GM12878 (cell line): ENCODE results near the gene GH2. TPM values are rescaled to one million over a fixed set of nuclear protein-coding genes. Genes with fewer than 3 reads are reported as not detected.
A peak's percentile ranks its signal among the peaks of the same experiment; 100 is the strongest.
"Not testable (repeated sequence)": the region's sequence is repeated elsewhere in the genome, so short reads cannot be mapped to it uniquely, and the experiment has no call there.

Experiments used
- ATAC-seq: fragments of 200-7000 bp; cut with Tn5 transposase; 3 replicates; pipeline ENCODE4 v1.9.1; 2020; ENCODE audit warnings: mild to moderate bottlenecking, moderate library complexity
- BruUV-seq: library from RNA; stranded (reverse); fragments of 400-500 nt; replicated peaks from 2 replicates; lab custom pipeline; 2021; lab: Mats Ljungman, UMichigan
- CTCF ChIA-PET: fragments of 300-600 bp; sonication (Branson Sonifier 250); formaldehyde crosslinking; extraction: SDS; loops from one replicate; lab custom pipeline; 2021; ENCODE audit warnings: inconsistent platforms; lab: Yijun Ruan, JAX
- POLR2A ChIA-PET: fragments of 350-600 bp; formaldehyde crosslinking; extraction: SDS; loops from one replicate; lab custom pipeline; 2021; ENCODE audit warnings: inconsistent platforms; lab: Charles Lee
- RAD21 ChIA-PET: fragments of 300-600 bp; sonication (Branson Sonifier 250); formaldehyde crosslinking; loops from one replicate; lab custom pipeline; 2023; ENCODE audit warnings: antibody characterized with exemption; ENCODE audit not compliant: unreplicated experiment; lab: Charles Lee
- SMC1A ChIA-PET: fragments of 300-600 bp; sonication (Branson Sonifier 250); formaldehyde crosslinking; loops from one replicate; lab custom pipeline; 2023; ENCODE audit not compliant: unreplicated experiment, uncharacterized antibody; lab: Charles Lee
- DNase-seq: peaks from one replicate; pipeline ENCODE4 v3.0.0-alpha.2; 2011; ENCODE audit warnings: low read depth, low spot score
- FAIRE-seq: peaks from 3 replicates; lab custom pipeline; 2011; peaks lifted over from hg19 to GRCh38; lab: Jason Lieb, UNC
- H2AFZ ChIP-seq: 2 replicates; pipeline ENCODE4 v1.6.0; 2011; ENCODE audit warnings: low read depth, low read length, control low read depth; ENCODE audit not compliant: control insufficient read depth
- H3K27ac ChIP-seq: 2 replicates; pipeline ENCODE4 v1.5.1; 2011; ENCODE audit warnings: control low read depth; ENCODE audit not compliant: control insufficient read depth, insufficient read depth
- H3K27me3 ChIP-seq, 2 experiments: replicated peaks in 1 of 2; 2 replicates each; pipeline versions ENCODE4 v1.6.0 to v1.6.1; 2011; ENCODE audit warnings: low read length in 1 of 2; ENCODE audit not compliant: control insufficient read depth in 2 of 2, insufficient read depth in 2 of 2
- H3K36me3 ChIP-seq, 2 experiments: 2 replicates each; pipeline ENCODE4 v1.5.1; 2011; ENCODE audit warnings: low read length in 1 of 2; ENCODE audit not compliant: control insufficient read depth in 2 of 2, insufficient read depth in 2 of 2
- H3K4me1 ChIP-seq: 2 replicates; pipeline ENCODE4 v1.6.1; 2011; ENCODE audit warnings: mild to moderate bottlenecking, low read length, moderate library complexity, mixed read lengths; ENCODE audit not compliant: control insufficient read depth, insufficient read depth
- H3K4me2 ChIP-seq: 2 replicates; pipeline ENCODE4 v1.6.0; 2011; ENCODE audit warnings: control low read depth; ENCODE audit not compliant: control insufficient read depth, insufficient read depth
- H3K4me3 ChIP-seq: fragments of 200-600 bp; sonication (generic); 2 replicates; pipeline ENCODE4 v1.5.1; 2016
- H3K79me2 ChIP-seq: 2 replicates; pipeline ENCODE4 v1.6.0; 2011; ENCODE audit warnings: low read length; ENCODE audit not compliant: control insufficient read depth, insufficient read depth
- H3K9ac ChIP-seq: 2 replicates; pipeline ENCODE4 v1.8.0; 2011; ENCODE audit warnings: low read length, control low read depth, mixed read lengths; ENCODE audit not compliant: control insufficient read depth, insufficient read depth
- H3K9me3 ChIP-seq: replicated peaks from 3 replicates; pipeline ENCODE4 v1.5.1; 2011; ENCODE audit warnings: mild to moderate bottlenecking, low read length; ENCODE audit not compliant: control insufficient read depth, insufficient read depth
- H4K20me1 ChIP-seq: 2 replicates; pipeline ENCODE4 v1.6.0; 2011; ENCODE audit not compliant: control insufficient read depth, insufficient read depth
- BHLHE40 ChIP-seq, 2 experiments: fragments of 450-650 bp in 1 of 2; IDR thresholded peaks; 2 replicates each; pipeline ENCODE4 v1.6.1; 2011 to 2017; ENCODE audit warnings: low read depth in 2 of 2, borderline replicate concordance in 1 of 2, improper control_type of control experiment in 1 of 2, low read length in 1 of 2, mild to moderate bottlenecking in 1 of 2
- IKZF2 ChIP-seq, 2 experiments: fragments of 450-650 bp; IDR thresholded peaks; 2 replicates each; pipeline ENCODE4 v1.6.1; 2017; ENCODE audit warnings: mild to moderate bottlenecking in 2 of 2, moderate library complexity in 2 of 2
- MEF2B ChIP-seq: fragments of 450-650 bp; IDR thresholded peaks from 2 replicates; pipeline ENCODE4 v1.6.1; 2018; ENCODE audit warnings: mild to moderate bottlenecking, moderate library complexity; ENCODE audit not compliant: partially characterized antibody, poor library complexity, severe bottlenecking
- RELB ChIP-seq: fragments of 450-650 bp; IDR thresholded peaks from 2 replicates; pipeline ENCODE4 v1.6.1; 2017; ENCODE audit warnings: low read depth, mild to moderate bottlenecking, moderate library complexity
- SPI1 ChIP-seq: IDR thresholded peaks from 2 replicates; pipeline ENCODE4 v1.6.1; 2011; ENCODE audit warnings: low read depth, mild to moderate bottlenecking, low read length, moderate library complexity, borderline replicate concordance; ENCODE audit not compliant: insufficient read depth
- STAT3 ChIP-seq: IDR thresholded peaks from 2 replicates; pipeline ENCODE4 v1.6.1; 2011; ENCODE audit warnings: low read depth, low read length, improper control_type of control experiment
- WGBS: methylation state at CpG from one replicate; pipeline ENCODE4 v1.1.6; 2016; ENCODE audit warnings: low lambda C conversion rate; ENCODE audit not compliant: insufficient replicate concordance, insufficient coverage; ENCODE audit errors: missing lambda C conversion rate; 5-methylcytosine and 5-hydroxymethylcytosine counted together
- in situ Hi-C: fragments of 300-500 bp; cut with MboI; formaldehyde crosslinking; loops from 9 replicates; pipeline ENCODE4 v1.14.3; 2018; ENCODE audit warnings: mixed read lengths
- intact Hi-C: fragments of 100-400 bp; cut with micrococcal nuclease; formaldehyde crosslinking; loops from one replicate; pipeline ENCODE4 v1.14.2; 2022; ENCODE audit not compliant: unreplicated experiment
- polyA plus RNA-seq, 11 experiments: library from polyadenylated mRNA; depleted of rRNA in 4 of 11; unstranded in 6 of 11; stranded (reverse) in 5 of 11; fragments of >200 nt; fragmentation: Nextera tagmentation in 4 of 11; fragmentation: Illumina TruSeq in 1 of 11; extraction: Ambion mirVana in 4 of 11; extraction: Trizol in 1 of 11; gene quantifications; 1 replicate in 1 of 11; 2 replicates in 10 of 11; pipeline versions ENCODE4 v1.2.1 to v1.2.3, GENCODE V29; 2011 to 2016; ENCODE audit warnings: inconsistent platforms in 2 of 11, missing spikeins in 2 of 11, low read depth in 1 of 11
- total RNA-seq, 4 experiments: library from RNA; depleted of rRNA in 3 of 4; stranded (reverse); fragments of >200 nt in 3 of 4; fragmentation: Illumina TruSeq in 1 of 4; extraction: Trizol in 1 of 4; gene quantifications; 2 replicates each; pipeline versions ENCODE4 v1.2.1 to v1.2.3, GENCODE V29; 2013 to 2021

GH2 gene
- total and polyA plus RNA-seq, 10 of the 15 experiments (the other 5 are each of a cell fraction or from before 2014, with no cell fraction given) = not detected

DNA sequence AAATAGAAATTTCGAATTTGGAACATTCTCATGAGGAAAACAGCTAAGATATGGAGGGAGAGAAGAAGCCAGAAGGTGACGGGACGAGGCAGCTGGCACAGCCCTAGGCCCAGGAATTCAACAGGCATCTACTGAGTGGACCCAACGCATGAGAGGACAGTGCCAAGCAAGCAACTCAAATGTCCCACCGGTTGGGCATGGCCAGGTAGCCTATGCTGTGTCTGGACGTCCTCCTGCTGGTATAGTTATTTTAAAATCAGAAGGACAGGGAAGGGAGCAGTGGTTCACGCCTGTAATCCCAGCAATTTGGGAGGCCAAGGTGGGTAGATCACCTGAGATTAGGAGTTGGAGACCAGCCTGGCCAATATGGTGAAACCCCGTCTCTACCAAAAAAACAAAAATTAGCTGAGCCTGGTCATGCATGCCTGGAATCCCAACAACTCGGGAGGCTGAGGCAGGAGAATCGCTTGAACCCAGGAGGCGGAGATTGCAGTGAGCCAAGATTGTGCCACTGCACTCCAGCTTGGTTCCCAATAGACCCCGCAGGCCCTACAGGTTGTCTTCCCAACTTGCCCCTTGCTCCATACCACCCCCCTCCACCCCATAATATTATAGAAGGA, 34.9 kb upstream of the GH2 start (continued):
- TF ChIP-seq STAT3 = no peak

GRCh38 chr17:63915753-63916152, 34.0 kb upstream of the GH2 start:
- in situ Hi-C loops, H3K4me1 ChIP-seq, H3K9ac ChIP-seq, DNase-seq, H3K4me3 ChIP-seq, H3K27ac ChIP-seq, BruUV-seq, H3K36me3 ChIP-seq, H3K9me3 ChIP-seq, H3K79me2 ChIP-seq, H3K27me3 ChIP-seq, FAIRE-seq, H4K20me1 ChIP-seq, intact Hi-C loops: not testable (repeated sequence)
- peak overlapping the region; percentile 44; the same call in 1 of the 2 replicates for H3K4me2 ChIP-seq
- H2AFZ ChIP-seq = peak overlapping the region; percentile 51; the same call in 1 of the 2 replicates
- peak; percentile 76 for ATAC-seq
- RAD21 ChIA-PET = interaction anchor here (1.1 to 9.2 kb wide), 10 partner anchors 16 to 218 kb away, joined by 3 to 288 read pairs (median 6); partner anchors contain the start of genes CD79B and ICAM2
- POLR2A ChIA-PET = interaction anchor here (1.1 to 1.4 kb wide), 3 partner anchors 30 to 109 kb away, joined by 3 to 4 read pairs (median 4); partner anchors contain the start of gene ICAM2
- SMC1A ChIA-PET = interaction anchor here (1.2 to 14.0 kb wide), 13 partner anchors 8 to 217 kb away, joined by 3 to 248 read pairs (median 5); partner anchors contain the start of genes CD79B and ICAM2
- TF ChIP-seq SPI1 (peak; percentile 74), BHLHE40 (IDR thresholded peaks at IDR 0.05; ENCODE audit: borderline replicate concordance in 1 of 2, low read depth in 2 of 2, low read length in 1 of 2) (peak; percentile 70 to 91; a peak in 3 of 4 replicates), MEF2B (peak; percentile 62), RELB (peak; percentile 41; the same call in 1 of the 2 replicates), IKZF2 (IDR thresholded peaks at IDR 0.05) (peak; percentile 24 to 46; a peak in 2 of 4 replicates)
- CTCF ChIA-PET = interaction anchor here (0.9 to 17.4 kb wide), 12 partner anchors 11 to 217 kb away, joined by 3 to 481 read pairs (median 6); partner anchors contain the start of genes CD79B, ERN1 and ICAM2
- WGBS = 0% methylated on average over 10 of the region's 10 CpGs
